NCI-H69 (cell line): ENCODE data around the gene PLG.
"Not testable (repeated sequence)": the region's sequence is repeated elsewhere in the genome, so short reads cannot be mapped to it uniquely, and the experiment has no call there.

Source experiments
- DNase-seq: peaks from one replicate; lab custom pipeline; 2025; lab: John Stamatoyannopoulos, UW

Gene PLG

DNA sequence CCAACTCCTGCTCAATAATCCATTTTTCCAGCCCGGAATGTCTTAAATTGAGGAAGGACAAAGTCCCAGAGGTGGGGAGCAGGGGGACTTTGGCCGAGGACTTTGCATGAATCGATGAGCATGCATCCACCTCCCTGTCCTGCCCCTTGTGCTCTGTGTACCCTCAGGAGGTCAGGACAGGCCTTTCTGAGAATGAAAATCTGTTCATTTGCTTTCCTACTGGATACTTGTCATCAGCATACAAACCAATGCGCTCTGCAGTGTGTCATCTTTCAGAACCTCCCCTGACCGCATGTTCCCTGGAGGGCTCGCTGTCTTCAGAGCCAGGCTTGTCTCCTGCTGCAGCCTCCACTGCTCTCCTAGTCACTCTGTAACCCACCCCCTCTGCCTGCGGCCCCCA, 2.6 kb downstream of the PLG start:
- not testable (repeated sequence) for DNase-seq

DNA sequence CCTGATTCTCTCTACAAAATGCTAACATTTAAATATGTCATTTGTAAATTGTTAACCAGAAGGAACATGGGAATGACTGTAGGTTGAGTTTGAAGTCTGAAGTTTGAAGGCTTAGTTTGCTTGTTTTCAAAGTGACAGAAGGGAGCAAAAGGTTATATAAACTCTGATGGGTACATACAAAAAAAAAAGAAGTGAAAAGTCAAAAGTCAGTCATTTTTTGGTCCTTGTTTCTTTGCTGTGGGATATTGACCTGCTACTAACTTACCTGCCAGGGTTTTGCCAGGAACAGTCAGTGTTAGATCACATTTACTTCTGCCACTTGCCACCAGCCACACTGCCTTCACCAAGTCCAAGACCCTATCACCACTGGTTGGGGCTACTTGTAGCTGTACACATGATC, 6.9 kb downstream of the PLG start:
- not testable (repeated sequence) for DNase-seq

GRCh38 chr6:160714731-160715316, 12.8 kb downstream of the PLG start:
- DNase-seq: no peak

- DNase-seq: no peak
Measured at GRCh38 chr6:160730911-160731310, 28.9 kb downstream of the PLG start.

- DNase-seq: peak; percentile 68
Measured at GRCh38 chr6:160733050-160733646, 31.1 kb downstream of the PLG start.

DNA sequence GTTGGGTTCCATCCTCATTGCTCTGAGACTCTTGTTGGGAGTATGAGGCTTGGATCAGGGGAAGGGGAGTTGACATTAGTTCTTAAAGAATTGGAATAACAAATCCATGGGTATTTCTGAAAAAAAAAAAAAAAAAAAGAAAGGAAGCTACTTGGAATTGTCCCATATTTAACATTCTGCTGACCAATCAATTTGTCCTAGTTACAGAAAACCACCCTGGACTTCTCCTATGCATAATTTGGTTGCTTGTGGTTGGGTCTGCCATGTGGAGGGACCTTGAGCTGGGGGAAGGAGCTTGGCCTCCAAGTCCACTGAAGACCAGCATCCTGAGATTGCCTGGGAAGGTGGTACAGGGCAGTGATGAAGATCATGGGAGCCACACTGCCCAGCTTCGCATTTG, 32.6 kb downstream of the PLG start:
- DNase-seq: no peak

- DNase-seq: no peak
Measured at GRCh38 chr6:160735523-160735922, 33.5 kb downstream of the PLG start.

DNA sequence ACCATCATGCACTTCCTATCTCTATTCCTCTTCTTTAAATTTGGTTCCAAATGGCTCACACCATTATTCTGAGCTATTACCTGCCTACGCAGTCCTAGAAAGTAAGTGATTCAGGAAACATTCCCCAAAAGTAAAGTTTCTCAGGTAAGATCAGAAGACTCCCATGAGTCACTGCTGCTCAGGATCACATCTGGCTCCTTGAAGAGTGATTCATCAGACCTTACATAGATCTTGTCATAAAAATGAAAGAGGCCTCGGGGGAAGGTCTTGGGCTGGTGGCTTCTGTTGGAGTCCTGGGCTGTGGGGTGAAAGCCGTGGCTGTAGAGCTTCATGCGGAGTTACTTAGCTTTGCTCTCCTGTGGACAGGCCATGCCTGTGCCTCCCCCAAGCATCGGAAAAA, 35.9 kb downstream of the PLG start:
- DNase-seq: no peak

DNA sequence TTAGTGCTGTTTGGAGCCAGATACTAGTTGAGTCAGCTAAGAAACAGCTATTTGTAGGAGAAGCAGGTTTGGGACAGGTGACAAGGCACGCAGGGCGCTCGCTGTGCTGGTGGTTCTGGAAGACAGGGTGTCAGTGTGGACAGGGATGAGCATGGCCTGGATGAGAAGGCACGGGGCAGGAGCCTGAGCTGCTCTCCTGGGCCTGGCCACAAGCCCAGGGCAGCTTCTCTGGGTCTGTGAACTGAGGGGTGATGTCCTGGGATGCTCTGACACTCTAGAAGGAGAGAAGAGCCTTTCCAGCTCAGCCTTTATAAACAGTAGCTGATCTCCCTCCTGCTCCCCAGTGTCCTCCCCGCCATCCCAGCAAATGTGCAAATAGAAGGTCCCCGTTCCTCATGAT, 37.9 kb downstream of the PLG start:
- no peak for DNase-seq

DNA sequence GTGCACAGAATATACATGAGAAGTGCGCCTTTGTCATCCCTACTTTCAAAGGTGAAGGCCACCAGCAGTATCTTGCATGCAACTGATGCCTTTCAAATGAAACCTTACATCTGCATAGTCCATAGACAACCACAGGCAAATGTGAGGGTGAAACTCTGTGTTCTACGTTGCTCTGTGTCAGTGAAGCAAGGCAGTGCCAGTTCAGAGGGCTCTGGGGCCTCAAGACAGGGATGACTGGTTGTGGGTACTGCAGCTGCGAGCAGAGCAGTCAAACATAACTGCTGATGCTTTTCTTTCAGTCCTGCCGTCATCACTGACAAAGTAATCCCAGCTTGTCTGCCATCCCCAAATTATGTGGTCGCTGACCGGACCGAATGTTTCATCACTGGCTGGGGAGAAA, 39.0 kb downstream of the PLG start:
- not testable (repeated sequence) for DNase-seq

GRCh38 chr6:160742090-160742489, 40.0 kb downstream of the PLG start:
- no peak for DNase-seq

DNA sequence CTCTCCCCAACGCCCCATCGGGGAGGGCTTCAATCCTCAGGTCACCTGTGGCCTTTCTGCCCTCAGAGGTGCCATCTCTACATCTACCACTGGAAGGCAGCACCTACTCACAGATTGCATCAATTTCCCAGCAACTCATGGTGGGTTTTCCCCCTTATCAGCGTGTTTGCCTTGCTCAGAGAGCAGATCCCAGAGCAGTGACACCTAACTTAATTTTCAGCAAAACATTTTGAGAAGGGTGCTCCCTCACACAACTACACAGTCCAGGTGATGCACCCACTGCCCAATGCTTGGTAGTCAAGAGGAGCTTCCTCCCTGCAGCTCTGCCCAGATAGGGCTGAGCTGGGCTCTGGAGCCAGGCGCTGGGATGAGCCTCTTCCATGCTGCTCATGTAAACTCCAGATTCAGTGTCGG, 48.2 kb downstream of the PLG start:
- DNase-seq: peak; percentile 59

- not testable (repeated sequence) for DNase-seq
Measured at GRCh38 chr6:160753211-160753610, 51.2 kb downstream of the PLG start.

GRCh38 chr6:160755165-160755564, 53.1 kb downstream of the PLG start:
- DNase-seq: no peak

- DNase-seq: no peak
Measured at GRCh38 chr6:160756021-160756420, 54.0 kb downstream of the PLG start.

DNA sequence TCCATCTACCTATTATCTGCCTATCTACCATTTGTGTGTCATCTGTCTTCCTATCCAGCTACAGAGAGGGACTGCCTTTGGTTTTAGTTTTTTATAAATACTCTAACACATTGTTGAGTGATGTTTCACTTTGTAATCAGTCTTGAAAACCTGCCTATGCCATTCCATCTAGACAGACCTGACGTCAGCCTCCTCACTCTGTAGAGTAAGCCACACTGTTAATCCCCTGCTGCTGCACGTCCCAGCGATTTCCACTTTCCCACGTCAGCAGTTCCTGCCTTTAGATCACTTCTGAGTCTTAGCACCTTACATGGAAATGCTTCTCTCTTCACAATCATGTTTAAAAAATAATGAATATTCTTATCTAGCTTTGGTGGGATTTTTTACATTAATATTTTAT, 54.8 kb downstream of the PLG start:
- no peak for DNase-seq

GRCh38 chr6:160764847-160765246, 62.8 kb downstream of the PLG start:
- DNase-seq: no peak

DNA sequence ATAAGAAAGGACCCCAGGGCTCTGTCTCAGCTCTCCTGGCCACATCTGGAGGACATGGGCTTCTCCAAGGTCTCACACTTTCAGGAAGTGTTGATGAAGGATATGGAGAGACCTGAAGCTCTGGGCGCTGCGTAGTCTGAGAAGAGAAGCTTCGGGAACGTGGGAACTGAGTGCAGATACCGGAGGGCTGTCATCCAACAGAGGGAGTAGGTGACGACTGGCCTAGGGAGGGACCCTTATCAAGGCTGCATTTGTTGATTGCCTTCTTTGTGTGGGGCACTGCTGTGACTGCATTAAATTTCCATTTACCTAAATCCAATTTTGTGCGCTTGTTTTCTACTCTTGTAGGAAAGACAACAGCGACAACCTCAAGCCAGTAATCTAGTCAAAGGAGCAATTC, 63.4 kb downstream of the PLG start:
- no peak for DNase-seq

DNA sequence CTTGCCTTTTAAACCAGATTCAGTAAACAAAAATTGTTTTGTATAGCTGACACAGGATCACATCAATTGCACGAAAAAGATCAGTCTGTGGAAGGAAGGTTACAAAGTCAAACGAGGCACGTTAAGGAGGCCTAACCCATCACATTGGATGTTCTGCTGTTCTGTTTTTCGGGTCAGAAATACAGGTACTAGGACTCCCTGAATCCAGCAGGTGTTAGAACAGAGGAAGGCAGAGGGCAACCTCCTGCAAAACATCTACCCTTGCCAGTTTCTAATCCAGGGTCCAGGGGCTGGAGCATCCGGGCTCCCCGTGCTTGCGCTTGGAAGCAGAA, 64.6 kb downstream of the PLG start:
- DNase-seq: no peak

DNA sequence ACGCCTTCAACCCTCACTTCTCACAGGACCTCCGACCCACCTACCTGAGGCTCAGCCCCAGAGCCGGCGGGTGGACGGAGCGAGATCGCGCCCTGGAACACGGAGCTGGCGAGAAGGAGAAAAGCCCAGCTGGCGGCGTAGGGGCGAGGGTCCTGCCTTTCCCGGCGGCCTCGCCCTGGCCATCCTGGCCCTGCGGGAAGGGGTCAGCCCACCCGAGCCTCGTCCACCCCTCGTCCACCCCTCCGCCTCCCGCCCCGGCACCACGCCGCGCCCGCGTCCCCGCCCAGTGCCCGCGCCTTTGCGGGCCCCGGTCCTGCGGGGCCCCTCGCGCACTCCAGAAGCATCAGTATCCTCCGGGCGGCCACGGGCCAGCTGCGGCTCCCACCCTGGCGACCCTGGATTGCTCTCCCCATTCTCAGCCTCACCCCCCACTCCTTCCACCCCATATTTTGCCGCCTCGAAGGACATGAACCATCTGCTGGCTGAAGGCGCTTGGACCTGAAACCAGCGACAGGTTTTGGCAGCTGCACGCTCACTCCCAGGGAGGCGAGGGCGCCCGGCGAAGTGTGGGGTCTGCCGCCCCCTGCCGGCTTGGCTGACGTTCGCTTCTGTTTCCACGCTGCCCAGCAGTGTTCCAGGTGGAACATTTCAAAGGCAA, 65.1 kb downstream of the PLG start:
- DNase-seq: peak; percentile 87

GRCh38 chr6:160767647-160768019, 65.6 kb downstream of the PLG start:
- DNase-seq: no peak

DNA sequence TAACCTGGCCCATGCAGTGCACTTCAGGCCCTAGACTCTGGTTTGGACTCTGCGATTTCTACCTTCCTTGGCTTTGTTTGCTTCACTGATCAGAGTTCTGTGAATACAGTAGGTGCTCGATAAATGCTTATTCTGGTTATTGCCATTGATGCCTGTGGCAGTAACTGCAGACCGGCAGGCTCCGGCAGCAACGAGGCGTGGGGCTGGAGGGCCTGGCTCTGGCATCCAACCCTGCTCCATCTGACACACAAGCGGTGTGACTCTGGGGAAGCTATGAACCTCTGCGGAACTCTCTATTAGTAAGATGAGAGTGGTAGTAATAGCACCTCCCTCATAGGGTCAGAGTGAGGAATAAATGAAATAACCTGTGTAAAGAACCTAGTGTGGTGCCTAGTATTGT, 66.1 kb downstream of the PLG start:
- DNase-seq: no peak

GRCh38 chr6:160774399-160774798, 72.4 kb downstream of the PLG start:
- DNase-seq: no peak
